ENCODE results near the gene PHF24.
A peak's percentile ranks its signal among the peaks of the same experiment; 100 is the strongest.
"Not testable (repeated sequence)": the region's sequence is repeated elsewhere in the genome, so short reads cannot be mapped to it uniquely, and the experiment has no call there.

The PHF24 gene

DNA sequence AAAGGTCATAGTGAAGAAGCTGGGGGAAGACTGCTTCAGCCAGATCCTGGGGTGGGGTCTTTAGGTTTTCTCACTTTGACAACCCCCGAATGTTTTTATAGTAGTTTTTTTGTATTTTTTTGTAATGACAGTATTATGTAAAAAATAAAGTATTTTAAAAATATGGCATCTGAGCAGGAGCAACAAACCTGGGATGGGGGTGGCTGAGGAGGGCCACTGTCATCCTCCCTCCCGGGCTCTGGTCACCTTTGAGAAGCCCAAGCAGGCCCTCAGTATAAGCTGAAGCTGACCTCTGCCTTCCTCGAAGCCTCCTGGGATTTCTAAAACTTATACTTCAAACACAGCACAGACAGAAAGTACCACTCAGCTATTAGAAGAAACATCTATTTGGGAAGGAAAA lies 40.2 kb downstream of the PHF24 start:
- no peak for DNase-seq

- DNase-seq: no peak
Observed at GRCh38 chr9:34999576-34999975, 41.5 kb downstream of the PHF24 start.

DNA sequence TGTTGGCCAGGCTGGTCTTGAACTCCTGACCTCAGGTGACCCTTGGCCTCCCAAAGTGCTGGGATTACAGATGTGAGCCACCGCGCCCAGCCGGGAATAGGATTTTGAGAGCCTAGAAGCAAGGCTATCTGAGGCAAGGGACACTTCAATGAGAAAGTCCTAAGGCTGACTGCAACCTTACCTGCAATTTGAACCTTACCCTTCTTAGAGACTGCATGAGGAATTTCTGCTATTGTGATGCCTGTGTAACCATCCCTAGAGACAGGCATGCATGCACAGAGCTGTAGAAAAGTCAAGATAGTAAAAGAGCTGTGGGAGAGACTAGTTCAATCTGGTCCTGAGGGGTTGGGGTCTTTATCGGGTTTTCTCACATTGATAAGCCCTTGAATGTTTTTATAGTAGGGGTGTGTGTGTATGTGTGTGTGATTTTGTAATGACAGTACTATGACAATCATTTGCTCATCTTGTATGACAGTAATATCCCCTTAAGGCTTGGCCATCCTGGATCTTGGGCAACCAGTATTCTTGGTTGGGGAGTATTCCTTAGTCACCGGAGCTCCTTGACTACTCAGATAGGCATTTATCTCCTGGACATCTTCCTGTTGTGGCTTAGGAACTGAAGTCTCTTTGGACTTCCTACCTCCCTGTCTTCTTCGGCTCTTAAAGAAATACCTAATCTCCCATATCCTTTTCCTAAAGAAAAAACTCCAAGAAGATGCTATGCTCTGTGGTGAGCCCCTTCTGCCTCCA lies 42.6 kb downstream of the PHF24 start:
- no peak for DNase-seq

- DNase-seq: no peak
Observed at GRCh38 chr9:35001285-35001677, 43.2 kb downstream of the PHF24 start.

DNA sequence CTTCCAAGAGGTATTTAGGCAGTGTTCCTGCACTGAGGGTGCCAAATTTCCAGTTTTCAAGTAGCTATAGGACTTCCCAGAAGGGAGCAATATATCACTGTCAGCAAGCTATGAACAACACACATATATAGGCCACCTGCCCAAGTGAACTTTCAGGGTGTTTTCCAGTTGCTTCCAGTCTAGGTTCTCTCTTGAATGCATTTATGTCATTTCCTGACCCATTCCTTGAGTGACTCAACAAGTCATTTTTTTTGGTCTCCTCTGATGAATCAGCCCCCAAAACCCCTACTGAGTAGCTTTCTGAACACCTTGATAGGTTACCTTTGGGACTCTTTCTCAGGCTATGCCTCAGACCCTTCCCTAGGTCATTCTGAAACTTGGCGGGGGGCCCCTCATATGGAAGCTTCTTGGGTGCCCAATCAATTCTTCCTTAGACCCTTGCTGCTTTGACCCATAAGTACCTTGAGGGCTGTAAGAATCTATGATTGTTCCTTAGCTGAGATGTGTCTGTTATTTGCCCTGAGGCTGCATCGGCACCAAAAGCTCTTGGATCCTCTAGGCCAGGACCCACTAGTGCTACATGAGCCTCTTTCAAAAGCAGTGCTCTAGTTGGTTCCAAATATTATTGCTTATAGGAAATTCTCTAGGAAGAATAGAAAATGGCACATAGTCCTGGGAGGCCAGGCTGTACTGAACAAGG lies 43.9 kb downstream of the PHF24 start:
- DNase-seq: no peak

GRCh38 chr9:35002623-35003022 lies 44.5 kb downstream of the PHF24 start:
- DNase-seq: no peak

DNA sequence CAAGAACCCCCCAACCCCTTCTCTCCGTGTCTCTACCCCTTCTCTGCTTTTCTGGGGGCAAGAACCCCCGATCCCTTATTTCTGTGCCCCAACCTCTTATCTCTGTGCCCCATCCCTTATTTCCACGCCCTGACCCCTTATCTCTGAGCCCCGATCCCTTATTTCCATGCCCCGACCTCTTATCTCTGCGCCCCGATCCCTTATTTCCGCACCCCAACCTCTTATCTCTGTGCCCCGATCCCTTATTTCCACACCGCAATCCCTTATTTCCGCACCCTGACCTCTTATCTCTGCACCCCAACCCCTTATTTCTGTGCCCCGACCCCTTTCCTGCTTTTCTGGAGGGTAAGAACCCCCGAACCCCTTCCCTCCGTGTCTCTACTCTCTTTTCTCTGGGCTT lies 46.2 kb downstream of the PHF24 start:
- DNase-seq: not testable (repeated sequence)

DNA sequence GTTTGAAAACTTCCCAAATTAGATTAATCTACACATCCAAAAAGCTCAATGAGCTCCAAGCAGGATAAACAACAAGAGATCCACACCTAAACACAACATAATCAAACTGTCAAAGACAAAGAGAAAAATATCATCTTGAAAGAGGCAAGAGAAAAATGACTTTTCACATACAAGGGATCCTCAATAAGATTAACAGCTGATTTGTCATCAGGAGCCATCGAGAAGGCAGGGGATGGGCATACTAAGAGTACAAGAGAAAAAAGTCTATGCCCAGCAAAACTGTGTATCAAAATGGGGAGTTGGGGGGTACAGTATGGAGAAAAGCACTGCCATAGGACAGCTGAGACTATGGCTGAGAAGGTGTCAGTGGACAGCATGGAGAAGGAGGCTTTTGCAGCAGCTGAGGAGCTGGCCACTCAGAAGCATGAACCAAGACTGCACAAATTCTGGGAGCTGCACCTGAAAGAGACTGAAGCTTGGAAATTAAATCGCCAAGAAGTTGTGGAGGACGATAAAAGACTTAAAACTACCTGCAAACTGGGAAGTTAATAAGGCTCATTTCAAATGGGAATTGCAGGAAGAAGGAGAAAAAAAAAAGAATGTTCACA lies 52.4 kb downstream of the PHF24 start:
- no peak for DNase-seq

GRCh38 chr9:35014517-35014916 lies 56.4 kb downstream of the PHF24 start:
- DNase-seq: no peak

GRCh38 chr9:35023443-35023842 lies 65.4 kb downstream of the PHF24 start:
- peak; percentile 13 for DNase-seq

DNA sequence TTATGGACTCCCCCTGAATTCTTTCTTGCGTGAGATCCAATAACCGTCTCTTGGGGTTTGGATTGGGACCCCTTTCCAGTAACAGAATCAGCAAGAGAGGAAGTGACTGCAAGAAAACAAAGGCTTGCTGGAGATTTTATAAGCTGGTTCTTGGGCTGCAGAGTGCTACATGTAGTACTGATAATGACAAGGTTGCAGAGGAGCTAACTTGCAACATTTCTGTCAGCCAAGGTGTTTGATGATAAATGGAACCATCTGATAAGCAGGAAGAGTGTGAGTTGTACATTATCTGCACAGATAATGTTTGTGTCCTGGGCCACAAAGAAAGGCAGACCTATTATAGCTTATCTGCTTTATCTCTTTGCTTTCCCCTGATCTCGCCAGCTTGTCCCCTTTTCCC lies 68.6 kb downstream of the PHF24 start:
- no peak for DNase-seq

GRCh38 chr9:35027374-35027773 lies 69.3 kb downstream of the PHF24 start:
- DNase-seq: peak; percentile 2

DNA sequence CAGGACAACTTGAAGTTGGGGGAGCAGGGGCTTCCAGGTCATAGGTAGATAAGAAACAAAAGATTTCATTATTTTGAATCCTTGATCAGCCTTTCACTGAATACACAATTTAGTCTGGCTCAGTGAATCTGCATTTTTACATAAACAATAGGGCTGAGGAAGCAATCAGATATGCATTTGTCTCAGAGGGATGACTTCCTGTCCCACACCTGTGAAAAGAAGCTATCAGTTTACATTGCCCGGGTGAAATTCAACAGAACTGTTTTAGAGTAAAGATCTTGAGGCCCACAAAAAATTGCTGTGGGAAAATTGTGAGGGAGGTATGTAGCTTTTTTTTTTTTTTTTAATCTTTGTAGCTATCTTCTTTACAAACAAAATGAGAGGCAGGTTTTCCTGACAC lies 69.8 kb downstream of the PHF24 start:
- no peak for DNase-seq

- no peak for DNase-seq
Observed at GRCh38 chr9:35028341-35028740, 70.3 kb downstream of the PHF24 start.

GRCh38 chr9:35029241-35029640 lies 71.2 kb downstream of the PHF24 start:
- DNase-seq: no peak

DNA sequence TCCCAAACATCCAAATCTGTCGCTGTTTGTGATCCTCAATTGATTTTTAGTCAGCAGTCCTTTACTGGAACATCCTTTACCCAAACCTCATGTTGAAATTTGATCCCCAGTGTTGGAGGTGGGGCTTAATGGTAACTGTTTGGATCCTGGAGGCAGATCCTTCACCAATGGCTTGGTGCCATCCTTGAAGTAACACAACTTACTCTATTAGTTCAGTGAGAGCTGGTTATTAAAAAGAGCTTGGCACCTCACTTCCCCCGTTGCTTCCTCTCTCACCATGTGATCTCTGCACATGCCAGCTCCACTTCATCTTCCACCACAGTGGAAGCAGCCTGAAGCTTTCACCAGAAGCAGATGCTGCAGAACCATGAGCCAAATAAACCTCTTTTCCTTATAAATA lies 71.8 kb downstream of the PHF24 start:
- no peak for DNase-seq
